PC-3 (cell line): ENCODE data around the gene UNC5C. TPM values are rescaled to one million over a fixed set of nuclear protein-coding genes. Genes with fewer than 3 reads are reported as not detected.
A peak's percentile ranks its signal among the peaks of the same experiment; 100 is the strongest.

Source experiments
- ATAC-seq: fragments of 200-7000 bp; cut with Tn5 transposase; 2 replicates; pipeline ENCODE4 v1.9.1; 2020; ENCODE audit warnings: mild to moderate bottlenecking, moderate library complexity
- BruUV-seq: library from RNA; stranded (reverse); fragments of 400-500 nt; replicated peaks from 2 replicates; lab custom pipeline; 2021; lab: Mats Ljungman, UMichigan
- CTCF ChIA-PET: fragments of 300-600 bp; sonication (Branson Sonifier 250); formaldehyde crosslinking; loops from one replicate; lab custom pipeline; 2022; ENCODE audit warnings: antibody characterized with exemption; lab: Charles Lee
- POLR2A ChIA-PET: fragments of 300-600 bp; sonication (Branson Sonifier 250); formaldehyde crosslinking; loops from one replicate; lab custom pipeline; 2022; ENCODE audit warnings: antibody characterized with exemption; ENCODE audit not compliant: unreplicated experiment; lab: Charles Lee
- DNase-seq: peaks from one replicate; pipeline ENCODE4 v3.0.0-alpha.2; 2015
- H2AFZ ChIP-seq: fragments of 300-600 bp; sonication (generic); 2 replicates; pipeline ENCODE4 v1.6.0; 2016; ENCODE audit warnings: antibody characterized with exemption, low read length
- H3F3A ChIP-seq: fragments of 300-600 bp; sonication (generic); one replicate; pipeline ENCODE4 v1.6.0; 2017; ENCODE audit warnings: antibody characterized with exemption, low read length, control low read depth, mild to moderate bottlenecking; ENCODE audit not compliant: unreplicated experiment
- H3K27ac ChIP-seq: fragments of 300-600 bp; sonication (generic); 2 replicates; pipeline ENCODE4 v1.5.1; 2016; ENCODE audit warnings: mild to moderate bottlenecking, low read length
- H3K27me3 ChIP-seq: fragments of 300-600 bp; sonication (generic); 2 replicates; pipeline ENCODE4 v1.6.1; 2016; ENCODE audit warnings: low read length, mixed read lengths
- H3K36me3 ChIP-seq: fragments of 300-600 bp; sonication (generic); 2 replicates; pipeline ENCODE4 v1.6.1; 2016; ENCODE audit warnings: low read depth, mixed run types, low read length, mixed read lengths
- H3K4me1 ChIP-seq: fragments of 300-600 bp; sonication (generic); 2 replicates; pipeline ENCODE4 v1.5.1; 2016; ENCODE audit warnings: low read length; ENCODE audit not compliant: insufficient read depth
- H3K4me2 ChIP-seq: fragments of 300-600 bp; sonication (generic); 2 replicates; pipeline ENCODE4 v1.6.0; 2016; ENCODE audit warnings: low read length
- H3K4me3 ChIP-seq: fragments of 300-600 bp; sonication (generic); 2 replicates; pipeline ENCODE4 v1.5.1; 2016; ENCODE audit warnings: mild to moderate bottlenecking, low read length, mixed read lengths
- H3K79me2 ChIP-seq: fragments of 300-600 bp; sonication (generic); 2 replicates; pipeline ENCODE4 v1.6.1; 2017; ENCODE audit warnings: low read length, mixed read lengths
- H3K9ac ChIP-seq: fragments of 300-600 bp; sonication (generic); 2 replicates; pipeline ENCODE4 v1.6.0; 2016; ENCODE audit warnings: mild to moderate bottlenecking, low read length
- H3K9me2 ChIP-seq: fragments of 300-600 bp; sonication (generic); replicated peaks from 2 replicates; pipeline ENCODE4 v1.6.1; 2016; ENCODE audit warnings: mixed run types, low read length, mixed read lengths
- H3K9me3 ChIP-seq: fragments of 300-600 bp; sonication (generic); 2 replicates; pipeline ENCODE4 v1.6.1; 2016; ENCODE audit warnings: low read length, mixed read lengths
- H4K20me1 ChIP-seq: fragments of 300-600 bp; sonication (generic); 2 replicates; pipeline ENCODE4 v1.6.1; 2016; ENCODE audit warnings: low read length, mixed read lengths
- CTCF ChIP-seq: fragments of 300-600 bp; sonication (generic); conservative IDR thresholded peaks from 2 replicates; pipeline ENCODE4 v1.5.1; 2017; ENCODE audit warnings: antibody characterized with exemption, low read depth, mild to moderate bottlenecking, low read length
- EZH2 ChIP-seq: fragments of 300-600 bp; sonication (generic); IDR thresholded peaks from one replicate; pipeline ENCODE4 v1.6.1; 2017; ENCODE audit warnings: antibody characterized with exemption, mild to moderate bottlenecking, low read length; ENCODE audit not compliant: unreplicated experiment
- EZH2phosphoT487 ChIP-seq: fragments of 300-600 bp; sonication (generic); IDR thresholded peaks from 2 replicates; pipeline ENCODE4 v1.6.1; 2018; ENCODE audit warnings: mild to moderate bottlenecking, antibody characterized with exemption, low read length, borderline replicate concordance
- intact Hi-C: fragments of 100-400 bp; cut with micrococcal nuclease; formaldehyde crosslinking; loops from 2 replicates; pipeline ENCODE4 v1.9.0; 2023
- total RNA-seq: library from RNA; depleted of rRNA; stranded (reverse); fragments of >200 nt; gene quantifications from 2 replicates; pipeline ENCODE4 v1.2.3, GENCODE V29; 2014

UNC5C gene
- total RNA-seq, 1 experiment from 2014 or later: not detected

GRCh38 chr4:95528388-95528948 is 20.3 kb downstream of the UNC5C start:
- H3K9me3 ChIP-seq: no peaks in the 10 kb centered on the region
- no peaks in the 10 kb centered on the region for H3K36me3 ChIP-seq
- H3K9me2 ChIP-seq: no peaks in the 10 kb centered on the region
- no peaks in the 10 kb centered on the region for H3F3A ChIP-seq
- H3K4me1 ChIP-seq: no peaks in the 10 kb centered on the region
- H3K4me3 ChIP-seq: no peak overlapping the region
- H2AFZ ChIP-seq: no peak overlapping the region
- TF ChIP-seq EZH2phosphoT487 (no peak), EZH2 (no peak), CTCF (no peak)
- no TSS peak for BruUV-seq
- CTCF ChIA-PET: no interaction called here
- POLR2A ChIA-PET: no interaction called here
- no peak overlapping the region for H3K4me2 ChIP-seq
- H3K27me3 ChIP-seq: no peaks in the 10 kb centered on the region
- no peaks in the 10 kb centered on the region for H3K79me2 ChIP-seq
- intact Hi-C loops: no loop called here
- ATAC-seq (0 out of 2 replicates have a peak, but pooled peaks have one; percentile 24), DNase-seq (no peak)
- no peak overlapping the region for H3K9ac ChIP-seq
- no peaks in the 10 kb centered on the region for H4K20me1 ChIP-seq
- H3K27ac ChIP-seq: no peak overlapping the region

GRCh38 chr4:95526075-95526474 is 22.7 kb downstream of the UNC5C start:
- CTCF ChIA-PET: no interaction called here
- POLR2A ChIA-PET: no interaction called here
- Histone ChIP-seq H3K4me1 (no peaks in the 10 kb centered on the region), H3K4me2 (no peak overlapping the region), H3F3A (no peaks in the 10 kb centered on the region), H3K27me3 (no peaks in the 10 kb centered on the region), H3K79me2 (no peaks in the 10 kb centered on the region), H3K9me2 (no peaks in the 10 kb centered on the region), H3K36me3 (no peaks in the 10 kb centered on the region), H3K4me3 (no peak overlapping the region), H2AFZ (no peak overlapping the region), H3K9me3 (no peaks in the 10 kb centered on the region), H3K27ac (no peak overlapping the region), H3K9ac (no peak overlapping the region), H4K20me1 (no peaks in the 10 kb centered on the region)
- no peak for DNase-seq
- BruUV-seq: no TSS peak
- ATAC-seq: no peak
- intact Hi-C loops: no loop called here
- TF ChIP-seq CTCF: no peak
- TF ChIP-seq EZH2: no peak
- TF ChIP-seq EZH2phosphoT487: no peak

GRCh38 chr4:95524729-95525128 is 24.0 kb downstream of the UNC5C start:
- ATAC-seq (no peak), DNase-seq (no peak)
- ChIA-PET POLR2A (no interaction called here), CTCF (no interaction called here)
- no peaks in the 10 kb centered on the region for H3K9me2 ChIP-seq
- H3K36me3 ChIP-seq: no peaks in the 10 kb centered on the region
- H3K4me1 ChIP-seq: no peaks in the 10 kb centered on the region
- H3K79me2 ChIP-seq: no peaks in the 10 kb centered on the region
- H3K27me3 ChIP-seq: no peaks in the 10 kb centered on the region
- H3K27ac ChIP-seq: no peak overlapping the region
- no peaks in the 10 kb centered on the region for H3K9me3 ChIP-seq
- H3K4me3 ChIP-seq: no peak overlapping the region
- no peaks in the 10 kb centered on the region for H4K20me1 ChIP-seq
- no peak overlapping the region for H3K4me2 ChIP-seq
- H3F3A ChIP-seq: no peaks in the 10 kb centered on the region
- H2AFZ ChIP-seq: no peak overlapping the region
- no TSS peak for BruUV-seq
- H3K9ac ChIP-seq: no peak overlapping the region
- TF ChIP-seq EZH2phosphoT487: no peak
- no peak for TF ChIP-seq CTCF
- no peak for TF ChIP-seq EZH2
- intact Hi-C loops: no loop called here
